ENCODE results near the gene FOXP1. TPM values are rescaled to one million over a fixed set of nuclear protein-coding genes. Genes with fewer than 3 reads are reported as not detected.

Gene FOXP1
- total and polyA plus RNA-seq, 4 donors: 4.9 to 35.4 (median 32.0) TPM

GRCh38 chr3:71076361-71077002 lies 507.0 kb downstream of the FOXP1 start:
- H3K4me1 ChIP-seq (ENCODE audit: control insufficient read depth in 4 of 4, insufficient read depth in 4 of 4, low read length in 3 of 4): peaks cover 0 to 7% (median 2%) of the 10 kb centered on the region in 4 donors
- no peak overlapping the region for H3K9ac ChIP-seq (ENCODE audit: low read depth in 1 of 2, low read length in 2 of 2)
- TF ChIP-seq TAF1 (conservative IDR thresholded peaks at IDR 0.05): no peak
- no peak for TF ChIP-seq SP1 (IDR thresholded peaks at IDR 0.05)
- no peak for TF ChIP-seq ZBTB33 (IDR thresholded peaks at IDR 0.05)
- TF ChIP-seq EGR1 (IDR thresholded peaks at IDR 0.05; ENCODE audit: low read depth in 2 of 2): no peak
- no peak for TF ChIP-seq HNF4A (conservative IDR thresholded peaks at IDR 0.05)
- no peak for TF ChIP-seq CTCF (IDR thresholded peaks at IDR 0.05; ENCODE audit: low read depth, low read length, missing input control)
- TF ChIP-seq REST (IDR thresholded peaks at IDR 0.05): no peak
- TF ChIP-seq RAD21 (IDR thresholded peaks at IDR 0.05): no peak
- no peak for TF ChIP-seq HNF4G (IDR thresholded peaks at IDR 0.05)
- no peak for TF ChIP-seq ATF3 (IDR thresholded peaks at IDR 0.05)
- no peak for DNase-seq (ENCODE audit: low spot score)
- no peaks in the 10 kb centered on the region for H3K36me3 ChIP-seq (ENCODE audit: control insufficient read depth in 4 of 4, insufficient read depth in 3 of 4, low read depth in 1 of 4, low read length in 3 of 4)
- H3K9me3 ChIP-seq (ENCODE audit: control insufficient read depth in 4 of 4, low read length in 3 of 4): no peaks in the 10 kb centered on the region
- no peak overlapping the region for H3K27ac ChIP-seq (ENCODE audit: low read depth in 1 of 2, low read length in 2 of 2)
- no peak overlapping the region for H3K4me3 ChIP-seq (ENCODE audit: low read depth in 1 of 3, low read length in 3 of 3)
- 97% methylated on average over 5 of the region's 5 CpGs for WGBS
- no peaks in the 10 kb centered on the region for H3K27me3 ChIP-seq (ENCODE audit: control insufficient read depth in 4 of 4, insufficient read depth in 4 of 4, low read length in 3 of 4)

- H3K9me3 ChIP-seq (ENCODE audit: control insufficient read depth in 4 of 4, low read length in 3 of 4): no peaks in the 10 kb centered on the region
- H3K9ac ChIP-seq (ENCODE audit: low read depth in 1 of 2, low read length in 2 of 2): no peak overlapping the region
- no peaks in the 10 kb centered on the region for H3K27me3 ChIP-seq (ENCODE audit: control insufficient read depth in 4 of 4, insufficient read depth in 4 of 4, low read length in 3 of 4)
- WGBS: 97% methylated on average over 2 of the region's 2 CpGs
- no peaks in the 10 kb centered on the region for H3K36me3 ChIP-seq (ENCODE audit: control insufficient read depth in 4 of 4, insufficient read depth in 3 of 4, low read depth in 1 of 4, low read length in 3 of 4)
- H3K4me3 ChIP-seq (ENCODE audit: low read depth in 1 of 3, low read length in 3 of 3): no peak overlapping the region
- peaks cover 0 to 7% (median 2%) of the 10 kb centered on the region in 4 donors for H3K4me1 ChIP-seq (ENCODE audit: control insufficient read depth in 4 of 4, insufficient read depth in 4 of 4, low read length in 3 of 4)
- TF ChIP-seq ZBTB33 (IDR thresholded peaks at IDR 0.05) (no peak), RAD21 (IDR thresholded peaks at IDR 0.05) (no peak), FOXA2 (IDR thresholded peaks at IDR 0.05) (no peak), RXRA (IDR thresholded peaks at IDR 0.05) (no peak), REST (IDR thresholded peaks at IDR 0.05) (no peak), EGR1 (IDR thresholded peaks at IDR 0.05; ENCODE audit: low read depth in 2 of 2) (no peak), HNF4G (IDR thresholded peaks at IDR 0.05) (no peak), HNF4A (conservative IDR thresholded peaks at IDR 0.05) (no peak), SP1 (IDR thresholded peaks at IDR 0.05) (no peak)
- H3K27ac ChIP-seq (ENCODE audit: low read depth in 1 of 2, low read length in 2 of 2): no peak overlapping the region
- DNase-seq (ENCODE audit: low spot score): no peak
Measured at GRCh38 chr3:71075494-71075893, 508.0 kb downstream of the FOXP1 start.
